ENCODE measurements around the gene TBATA.

DNA sequence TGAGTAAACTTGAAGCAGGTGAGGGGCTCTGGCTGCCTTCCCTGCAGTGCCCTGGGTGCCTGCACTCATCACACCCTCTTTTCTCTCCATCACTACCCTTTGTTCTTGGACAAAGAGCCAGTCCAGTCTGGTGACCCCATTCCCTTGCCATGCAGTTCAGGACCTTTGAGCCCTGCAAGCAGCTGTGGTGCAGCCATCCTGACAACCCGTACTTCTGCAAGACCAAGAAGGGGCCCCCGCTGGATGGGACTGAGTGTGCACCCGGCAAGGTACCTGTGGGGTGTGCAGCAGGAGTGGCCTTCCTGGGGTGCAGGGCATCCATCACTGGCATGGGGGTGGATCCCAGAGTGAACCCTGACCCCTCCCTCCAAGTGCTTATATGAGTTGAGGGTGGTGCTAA is 48.7 kb downstream of the TBATA start:
- TF ChIP-seq POLR2A (IDR thresholded peaks at IDR 0.05; ENCODE audit: extremely low read depth, insufficient read length), result no peak
- TF ChIP-seq, protein P1, sequence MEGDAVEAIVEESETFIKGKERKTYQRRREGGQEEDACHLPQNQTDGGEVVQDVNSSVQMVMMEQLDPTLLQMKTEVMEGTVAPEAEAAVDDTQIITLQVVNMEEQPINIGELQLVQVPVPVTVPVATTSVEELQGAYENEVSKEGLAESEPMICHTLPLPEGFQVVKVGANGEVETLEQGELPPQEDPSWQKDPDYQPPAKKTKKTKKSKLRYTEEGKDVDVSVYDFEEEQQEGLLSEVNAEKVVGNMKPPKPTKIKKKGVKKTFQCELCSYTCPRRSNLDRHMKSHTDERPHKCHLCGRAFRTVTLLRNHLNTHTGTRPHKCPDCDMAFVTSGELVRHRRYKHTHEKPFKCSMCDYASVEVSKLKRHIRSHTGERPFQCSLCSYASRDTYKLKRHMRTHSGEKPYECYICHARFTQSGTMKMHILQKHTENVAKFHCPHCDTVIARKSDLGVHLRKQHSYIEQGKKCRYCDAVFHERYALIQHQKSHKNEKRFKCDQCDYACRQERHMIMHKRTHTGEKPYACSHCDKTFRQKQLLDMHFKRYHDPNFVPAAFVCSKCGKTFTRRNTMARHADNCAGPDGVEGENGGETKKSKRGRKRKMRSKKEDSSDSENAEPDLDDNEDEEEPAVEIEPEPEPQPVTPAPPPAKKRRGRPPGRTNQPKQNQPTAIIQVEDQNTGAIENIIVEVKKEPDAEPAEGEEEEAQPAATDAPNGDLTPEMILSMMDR (IDR thresholded peaks at IDR 0.05; ENCODE audit: low read depth, low read length), result no peak
- no peak for TF ChIP-seq MYC (IDR thresholded peaks at IDR 0.05; ENCODE audit: low read depth, low read length)
